GM20431 (cell line): ENCODE measurements around the gene ADM.

Experiments
- in situ Hi-C: fragments of 300-500 bp; cut with MseI, MboI; formaldehyde crosslinking; loops from one replicate; pipeline ENCODE4 v1.15.0; 2020; ENCODE audit warnings: low sequenced_read_pairs; ENCODE audit not compliant: unreplicated experiment

Gene ADM

GRCh38 chr11:10323793-10324170 lies 18.9 kb downstream of the ADM start:
- in situ Hi-C loops, result loop anchor here (25.0 kb wide), 2 partner anchors 111 to 461 kb away; no protein-coding TSS in a partner anchor

- in situ Hi-C loops, result loop anchor here (25.0 kb wide), 2 partner anchors 112 to 462 kb away; no protein-coding TSS in a partner anchor
Observed at GRCh38 chr11:10324474-10324873, 19.6 kb downstream of the ADM start.

GRCh38 chr11:10325277-10326011 lies 20.6 kb downstream of the ADM start:
- in situ Hi-C loops, result no loop called here

GRCh38 chr11:10326012-10326964 lies 21.4 kb downstream of the ADM start:
- in situ Hi-C loops, result no loop called here

- in situ Hi-C loops, result no loop called here
Observed at GRCh38 chr11:10327254-10327653, 22.4 kb downstream of the ADM start.

GRCh38 chr11:10328314-10329098 lies 23.6 kb downstream of the ADM start:
- in situ Hi-C loops, result no loop called here

GRCh38 chr11:10329356-10329755 lies 24.5 kb downstream of the ADM start:
- in situ Hi-C loops, result no loop called here

GRCh38 chr11:10329935-10330334 lies 25.1 kb downstream of the ADM start:
- in situ Hi-C loops, result no loop called here

- in situ Hi-C loops, result no loop called here
Observed at GRCh38 chr11:10331548-10332289, 26.8 kb downstream of the ADM start.

- in situ Hi-C loops, result no loop called here
Observed at GRCh38 chr11:10333490-10333889, 28.6 kb downstream of the ADM start.

- in situ Hi-C loops, result no loop called here
Observed at GRCh38 chr11:10338287-10338686, 33.4 kb downstream of the ADM start.

GRCh38 chr11:10348650-10349280 lies 43.9 kb downstream of the ADM start:
- in situ Hi-C loops, result no loop called here

GRCh38 chr11:10349281-10349665 lies 44.4 kb downstream of the ADM start:
- in situ Hi-C loops, result no loop called here

GRCh38 chr11:10349806-10350205 lies 44.9 kb downstream of the ADM start:
- in situ Hi-C loops, result no loop called here

GRCh38 chr11:10350334-10350733 lies 45.5 kb downstream of the ADM start:
- in situ Hi-C loops, result no loop called here

- in situ Hi-C loops, result no loop called here
Observed at GRCh38 chr11:10351435-10351764, 46.5 kb downstream of the ADM start.

- in situ Hi-C loops, result no loop called here
Observed at GRCh38 chr11:10351765-10352641, 47.1 kb downstream of the ADM start.

- in situ Hi-C loops, result no loop called here
Observed at GRCh38 chr11:10352921-10353550, 48.2 kb downstream of the ADM start.
